GM18861 (cell line): ENCODE measurements around the gene RSPRY1.

Experiments used
- ATAC-seq: cut with Tn5 transposase; IDR thresholded peaks from one replicate; pipeline ENCODE4 v1.9.1; 2021; ENCODE audit not compliant: unreplicated experiment

RSPRY1 gene

DNA sequence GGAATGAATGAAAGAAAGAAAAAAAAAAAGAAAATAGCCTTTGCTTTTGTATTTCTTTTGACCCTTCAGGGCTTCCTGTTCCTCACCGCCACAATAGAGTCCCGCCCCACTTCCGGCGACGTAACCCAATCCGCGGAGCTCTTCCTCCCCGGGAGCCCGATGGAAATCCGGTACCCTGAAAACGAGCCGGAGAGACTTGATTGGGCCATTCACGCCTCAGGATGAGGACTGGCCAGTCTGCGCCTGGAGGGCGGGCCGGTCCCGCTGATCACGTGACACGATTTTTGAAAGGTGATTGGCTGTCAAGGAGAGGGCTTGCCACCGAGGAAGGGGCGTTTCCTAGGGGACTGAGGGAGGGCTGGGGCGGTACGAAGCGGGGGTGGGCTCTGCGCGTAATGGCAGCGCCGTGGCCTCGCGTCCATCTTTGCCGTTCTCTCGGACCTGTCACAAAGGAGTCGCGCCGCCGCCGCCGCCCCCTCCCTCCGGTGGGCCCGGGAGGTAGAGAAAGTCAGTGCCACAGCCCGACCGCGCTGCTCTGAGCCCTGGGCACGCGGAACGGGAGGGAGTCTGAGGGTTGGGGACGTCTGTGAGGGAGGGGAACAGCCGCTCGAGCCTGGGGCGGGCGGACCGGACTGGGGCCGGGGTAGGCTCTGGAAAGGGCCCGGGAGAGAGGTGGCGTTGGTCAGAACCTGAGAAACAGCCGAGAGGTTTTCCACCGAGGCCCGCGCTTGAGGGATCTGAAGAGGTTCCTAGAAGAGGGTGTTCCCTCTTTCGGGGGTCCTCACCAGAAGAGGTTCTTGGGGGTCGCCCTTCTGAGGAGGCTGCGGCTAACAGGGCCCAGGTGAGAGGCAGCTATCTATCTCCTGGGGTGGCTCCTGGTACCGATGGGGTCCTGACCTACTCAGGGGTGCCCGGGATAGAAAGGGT lies at the start of gene RSPRY1, which contains the start of gene PSME3IP1:
TSS of gene RSPRY1 (plus strand) at position 385 of the 927 bp plus-strand sequence. CDS start 18,330 bp downstream, outside the sequence.
TSS of gene PSME3IP1 (minus strand) at position 95 of the 927 bp plus-strand sequence. CDS start 12,185 bp downstream, outside the sequence.
- ATAC-seq = peak; percentile 85

DNA sequence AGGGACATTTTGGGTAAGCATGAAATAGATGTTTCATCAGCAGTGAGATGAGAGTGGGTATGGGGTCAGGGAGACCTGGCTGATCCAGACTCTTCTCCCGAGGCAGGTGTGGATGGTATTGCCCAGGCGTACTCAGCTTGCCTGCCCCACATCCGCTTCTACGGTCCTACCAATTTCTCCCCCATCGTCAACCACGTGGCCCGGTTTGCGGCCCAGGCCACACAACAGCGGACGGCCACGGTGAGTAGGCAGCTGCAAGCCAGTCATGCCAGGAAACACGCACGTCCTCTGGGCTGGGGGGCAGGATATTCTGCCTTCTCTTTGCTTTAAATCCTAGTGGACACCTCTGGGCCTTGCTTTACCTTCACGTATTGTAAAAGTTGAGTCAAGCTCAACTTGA lies 49.1 kb upstream of the RSPRY1 start:
- ATAC-seq = no peak

DNA sequence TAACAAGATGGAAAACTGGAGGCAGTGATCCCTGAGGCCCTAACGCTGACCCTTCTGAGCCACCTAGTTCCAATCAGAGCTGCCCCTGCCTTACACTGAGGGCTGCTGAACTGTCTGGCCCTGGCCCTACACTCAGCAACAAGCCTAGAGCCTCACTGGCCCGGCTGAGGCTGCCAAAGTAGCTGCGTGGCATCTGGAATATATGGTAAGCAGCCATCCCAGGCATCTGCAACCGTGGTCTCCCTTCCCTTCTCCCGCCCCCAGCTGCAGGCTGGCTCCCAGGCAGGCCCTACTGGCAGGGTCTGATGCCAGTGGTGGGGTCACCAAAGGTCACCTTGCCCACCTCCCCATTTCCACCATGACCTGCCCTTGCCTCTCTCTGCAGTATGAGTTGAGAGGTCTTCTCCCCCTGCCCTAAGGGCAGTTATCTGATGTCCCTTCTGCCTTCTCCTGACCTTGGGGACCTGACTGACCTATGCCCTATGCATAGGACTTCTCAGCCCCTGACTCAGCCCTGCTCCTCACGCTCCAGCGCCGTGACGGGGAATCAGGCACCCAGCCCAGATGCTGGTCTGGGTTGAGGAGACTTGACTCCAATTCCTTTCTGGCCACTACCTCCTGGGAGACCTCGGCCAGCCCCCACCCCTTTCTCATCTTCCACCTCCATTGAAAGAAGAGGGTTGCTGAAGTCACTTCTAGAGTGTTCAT lies 48.4 kb upstream of the RSPRY1 start:
- ATAC-seq = no peak

DNA sequence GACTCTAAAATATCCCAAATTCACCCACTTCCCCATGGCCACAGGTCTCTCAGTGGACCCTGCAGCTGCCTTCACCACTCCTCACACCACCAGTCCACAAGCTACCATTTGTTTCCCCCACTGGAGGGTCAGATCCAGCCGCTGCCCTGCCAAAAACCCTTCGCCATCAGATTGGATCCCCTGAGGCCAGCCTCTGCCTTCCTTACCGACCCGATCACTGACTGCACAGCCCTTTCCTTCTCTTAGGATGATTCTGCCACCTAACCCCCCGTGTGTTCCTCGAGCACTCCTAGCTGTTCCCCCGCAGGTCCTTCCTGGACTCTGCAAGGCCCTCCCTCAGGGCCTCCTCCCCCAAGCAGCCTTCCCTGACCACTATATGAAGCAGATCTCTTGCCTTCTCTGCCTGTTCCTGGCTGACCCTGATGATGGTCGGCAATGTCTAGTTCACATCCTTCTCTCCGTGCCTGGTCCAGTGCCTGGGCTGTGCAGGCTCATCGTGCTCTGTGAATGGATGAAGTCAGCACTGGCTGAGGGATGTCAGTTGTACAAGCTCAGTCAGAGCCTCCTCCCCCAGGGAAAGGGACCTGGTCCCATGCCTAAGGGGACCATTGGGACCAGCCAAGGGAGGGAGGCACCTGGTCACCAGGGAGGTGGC lies 47.7 kb upstream of the RSPRY1 start:
- ATAC-seq = no peak

DNA sequence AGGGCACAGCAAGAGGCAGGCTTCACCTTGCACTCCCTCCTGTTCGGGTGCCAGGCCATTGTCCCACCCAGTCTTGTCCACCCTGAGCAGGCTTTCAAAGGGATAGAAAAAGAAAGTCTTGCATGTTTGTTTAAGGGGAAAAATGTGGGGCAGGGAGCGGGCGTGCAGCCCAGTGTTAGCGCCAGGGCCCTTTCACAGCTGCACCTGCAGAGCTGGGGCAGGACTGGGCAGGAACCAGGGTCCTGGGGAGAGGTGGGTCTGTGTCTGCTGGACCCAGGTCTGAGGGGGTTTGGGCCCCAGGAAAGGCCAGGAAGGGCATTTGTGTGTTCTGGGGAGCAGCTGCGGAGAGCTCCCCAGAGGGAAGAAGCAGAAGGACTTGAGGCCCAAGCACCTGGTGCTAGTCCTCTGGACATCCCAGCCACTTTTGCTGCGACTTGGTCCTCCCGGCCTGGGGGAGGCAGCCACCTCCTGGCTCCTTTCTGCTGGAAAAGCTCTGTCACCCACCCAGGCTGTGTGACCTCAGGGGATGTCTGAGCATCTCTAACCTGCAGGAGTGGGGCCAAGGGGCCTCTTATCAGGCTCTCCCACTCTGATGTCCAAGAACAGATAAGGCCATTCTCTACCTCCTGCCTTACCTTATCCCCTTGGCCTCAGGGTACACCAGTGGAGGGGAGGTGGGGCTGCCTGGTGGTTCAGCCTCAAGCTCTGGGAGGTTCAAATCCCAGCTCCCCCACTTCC lies 45.0 kb upstream of the RSPRY1 start:
- ATAC-seq = no peak

DNA sequence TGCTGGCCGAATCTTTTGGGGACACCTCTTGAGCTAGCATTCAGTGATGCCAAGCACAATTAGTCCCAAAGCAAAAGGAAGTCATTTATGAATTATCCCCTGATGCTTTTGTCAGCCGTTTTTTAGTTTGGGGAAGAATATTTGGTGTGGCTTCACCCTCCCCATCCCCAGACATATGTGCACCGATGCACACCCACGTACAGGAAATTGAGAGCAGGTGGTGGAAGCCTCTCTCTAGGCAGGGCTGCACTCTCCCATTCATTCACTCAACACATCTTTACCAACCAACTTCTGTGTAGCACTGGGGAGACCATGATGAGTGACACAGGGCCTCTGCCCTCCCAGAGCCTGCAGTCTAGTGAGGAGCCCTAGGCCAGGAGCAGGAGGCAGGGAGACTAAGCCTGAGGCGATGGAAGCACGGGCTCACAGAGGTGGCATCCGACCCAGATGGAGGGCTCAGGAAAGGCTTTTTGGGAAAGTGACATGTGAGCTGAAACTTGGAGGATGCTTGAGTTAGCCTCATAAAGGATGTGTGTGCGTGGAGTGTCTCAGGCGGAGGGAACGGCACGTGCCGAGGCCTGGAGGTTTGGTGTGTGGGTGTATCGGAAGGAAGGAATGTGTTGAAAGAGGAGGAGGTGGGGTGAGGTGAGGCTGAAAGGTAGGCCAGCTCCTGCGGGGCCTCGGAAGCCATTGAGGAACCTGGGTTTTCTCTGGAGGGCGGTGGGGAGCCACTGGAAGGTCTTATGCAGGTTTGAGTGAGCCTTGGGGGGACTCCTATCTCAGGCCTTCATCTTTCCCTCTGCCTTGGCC lies 44.1 kb upstream of the RSPRY1 start:
- no peak for ATAC-seq

DNA sequence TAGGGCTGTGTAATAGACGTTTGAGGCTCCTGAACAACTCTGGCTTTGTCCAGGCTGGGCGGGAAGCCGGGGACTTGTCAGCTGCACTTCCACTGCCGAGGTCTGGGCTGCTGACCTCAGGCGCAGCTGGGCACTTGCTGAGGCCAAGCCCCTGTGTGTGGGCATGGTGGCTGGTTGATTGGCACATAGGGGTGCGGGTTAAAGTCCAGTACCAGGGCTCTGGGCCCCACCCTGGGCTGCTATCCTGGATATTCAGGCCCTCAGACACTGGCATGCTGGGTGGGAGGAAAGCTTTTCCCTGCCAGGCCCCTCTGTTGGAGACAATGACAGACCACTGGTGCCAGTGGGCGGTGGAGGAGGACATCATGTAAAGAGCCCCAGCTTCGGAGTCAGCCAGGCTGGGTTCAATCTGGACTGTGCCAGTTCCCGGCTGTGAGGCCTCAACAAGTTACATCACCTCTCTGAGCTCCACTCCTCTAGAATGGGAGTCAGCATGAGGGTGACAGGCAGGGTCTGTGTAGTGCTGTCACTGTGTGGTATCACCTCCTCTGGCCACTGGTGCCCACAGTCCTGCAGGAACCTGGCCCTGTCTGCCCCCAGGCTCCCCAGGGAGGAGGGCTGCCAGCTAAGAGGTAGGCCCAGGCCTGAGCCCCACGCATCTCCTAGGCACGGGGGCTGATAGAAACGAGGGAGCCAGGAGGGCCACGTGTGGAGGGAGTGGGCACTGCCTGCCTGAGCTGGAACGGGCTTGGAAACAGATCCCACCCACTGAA lies 42.8 kb upstream of the RSPRY1 start:
- ATAC-seq = no peak

DNA sequence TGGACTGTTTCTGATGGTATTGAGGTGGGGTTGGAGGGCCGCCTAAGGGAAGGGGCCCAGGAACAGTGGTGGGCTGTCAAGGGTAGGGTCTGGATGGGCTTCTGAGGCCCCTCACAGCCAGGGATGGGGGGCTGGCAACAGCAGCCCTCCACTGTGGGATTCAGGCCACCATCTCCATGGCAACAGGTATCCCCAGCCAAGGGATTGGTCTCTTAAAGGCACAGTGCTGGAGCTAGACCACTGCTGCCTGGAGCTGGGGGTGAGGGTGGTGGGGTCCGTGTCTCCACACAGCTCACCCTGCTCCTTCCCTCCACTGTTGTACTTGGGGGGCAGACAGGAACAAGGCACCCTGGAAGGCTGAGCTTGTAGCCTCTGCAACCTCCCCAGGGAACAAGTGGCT lies 42.1 kb upstream of the RSPRY1 start:
- ATAC-seq = no peak

DNA sequence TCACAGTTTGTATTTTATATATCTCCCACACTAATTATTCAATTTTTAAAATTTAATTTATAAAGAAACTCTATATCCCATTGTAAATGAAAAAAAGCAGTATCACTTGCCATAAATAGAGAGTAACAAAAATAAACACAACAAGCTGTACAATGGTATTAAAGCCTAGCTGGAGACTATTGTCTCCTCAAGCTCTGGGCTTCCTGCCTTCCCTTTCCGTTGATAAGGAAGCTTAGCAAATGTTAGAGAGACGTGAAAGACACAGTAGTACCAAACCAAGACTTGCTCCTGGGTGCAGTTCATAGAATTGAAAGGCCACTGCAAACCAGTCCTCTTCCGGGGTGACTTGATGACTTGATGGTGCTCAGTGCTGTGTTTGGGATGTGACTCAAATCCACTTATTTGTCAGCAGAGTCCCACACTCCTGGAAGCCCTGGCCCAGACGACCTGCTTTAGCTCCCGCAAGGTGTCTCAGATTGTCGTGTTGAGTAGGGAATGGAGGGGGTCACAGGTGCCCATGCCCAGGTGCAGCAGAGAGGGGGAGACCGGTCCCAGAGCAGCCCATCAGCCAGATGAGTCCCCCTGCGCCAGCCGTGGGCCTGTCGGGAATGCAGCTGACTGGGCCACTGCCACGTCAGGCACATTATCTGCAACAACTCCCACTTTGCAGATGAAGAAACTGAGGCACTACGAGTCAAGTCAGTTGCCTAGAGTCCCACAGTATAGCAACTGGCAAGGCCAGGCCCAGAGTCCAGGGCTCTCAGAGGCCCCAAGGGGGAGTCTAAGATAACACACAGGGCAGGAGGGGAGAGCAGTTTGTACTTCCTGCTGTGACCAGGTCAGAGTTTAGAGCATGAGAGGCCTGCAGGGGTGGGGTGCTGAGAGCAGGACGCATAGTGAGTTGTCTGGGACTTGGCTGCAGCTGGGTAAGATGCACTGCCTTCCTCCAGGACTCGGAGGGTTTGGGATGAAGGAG lies 40.8 kb upstream of the RSPRY1 start:
- ATAC-seq = no peak

DNA sequence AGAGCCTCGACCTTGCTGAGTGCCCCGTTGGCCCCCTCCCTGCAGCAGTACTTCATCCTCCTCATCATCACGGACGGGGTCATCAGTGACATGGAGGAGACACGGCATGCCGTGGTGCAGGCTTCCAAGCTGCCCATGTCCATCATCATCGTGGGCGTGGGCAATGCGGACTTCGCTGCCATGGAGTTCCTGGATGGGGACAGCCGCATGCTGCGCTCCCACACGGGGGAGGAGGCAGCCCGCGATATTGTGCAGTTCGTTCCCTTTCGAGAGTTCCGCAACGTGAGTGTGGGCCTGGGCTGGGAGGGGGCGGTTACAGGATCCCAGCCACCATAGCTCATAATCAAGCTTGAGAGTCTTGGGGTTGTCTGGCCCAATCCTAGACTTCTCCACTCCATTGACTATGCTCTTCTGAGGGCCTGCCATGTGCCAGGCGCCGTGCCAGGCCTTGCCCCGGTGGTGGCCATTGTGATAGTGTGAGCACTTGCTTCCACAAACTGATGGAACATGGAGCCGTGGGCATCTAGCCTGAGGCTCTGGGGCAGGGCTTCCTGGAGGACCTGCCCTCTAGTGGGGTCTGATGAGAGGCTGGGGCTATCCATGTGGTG lies 40.0 kb upstream of the RSPRY1 start:
- no peak for ATAC-seq

DNA sequence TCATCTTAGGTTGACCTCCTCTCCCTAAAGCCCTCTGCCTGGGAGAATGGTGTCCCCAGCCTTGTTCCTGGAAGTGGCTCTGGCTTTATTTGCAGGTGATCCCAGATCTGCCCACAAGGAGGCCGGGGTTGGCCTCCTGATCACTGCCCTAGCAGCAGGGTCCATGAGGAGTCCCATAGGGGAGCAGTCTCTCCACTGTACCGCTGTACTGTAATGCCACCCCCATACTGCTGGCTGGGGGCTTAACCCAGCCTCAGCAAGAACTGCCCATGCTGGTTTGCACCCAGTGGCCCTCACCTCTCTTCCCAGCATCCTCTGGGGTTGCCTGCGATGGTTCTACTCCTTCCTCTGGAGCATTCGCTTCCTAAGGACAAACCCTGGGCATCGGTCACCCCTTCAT lies 39.4 kb upstream of the RSPRY1 start:
- ATAC-seq = no peak

DNA sequence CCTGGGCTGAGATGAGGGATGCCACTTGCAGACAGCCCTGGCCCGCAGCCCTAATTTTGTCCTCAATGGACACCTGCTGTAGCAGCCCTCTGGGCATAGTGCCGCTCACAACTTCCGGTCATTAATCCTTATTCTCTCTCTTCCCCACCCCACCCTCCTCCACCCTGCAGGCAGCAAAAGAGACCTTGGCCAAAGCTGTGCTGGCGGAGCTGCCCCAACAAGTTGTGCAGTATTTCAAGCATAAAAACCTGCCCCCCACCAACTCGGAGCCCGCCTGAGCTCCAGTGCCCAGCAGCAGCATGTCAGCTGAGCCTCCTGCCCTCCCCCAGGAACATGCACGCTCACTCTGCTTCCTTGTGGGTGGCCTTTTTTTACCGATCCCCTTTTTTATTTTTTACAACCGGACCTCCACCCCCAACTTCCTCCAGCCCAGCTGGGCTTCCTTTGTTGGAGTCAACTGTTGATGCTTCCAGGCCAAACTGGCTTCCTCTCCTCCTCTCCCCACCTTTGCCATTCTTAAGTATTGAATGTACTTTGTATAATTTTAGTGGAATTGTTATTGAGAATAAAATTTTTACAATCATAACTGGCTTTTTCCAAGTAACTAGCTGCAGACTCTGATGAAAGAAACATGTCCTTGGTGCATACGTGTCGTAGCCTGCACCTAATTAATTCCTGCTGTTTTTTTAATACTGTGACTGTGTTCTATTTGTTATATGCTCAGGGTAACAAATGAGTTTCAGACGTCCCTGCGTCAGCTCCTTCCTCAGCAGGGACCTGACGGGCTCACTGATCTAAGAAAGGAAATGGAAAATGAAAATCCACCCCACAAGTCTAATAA lies 38.5 kb upstream of the RSPRY1 start:
- ATAC-seq = no peak

DNA sequence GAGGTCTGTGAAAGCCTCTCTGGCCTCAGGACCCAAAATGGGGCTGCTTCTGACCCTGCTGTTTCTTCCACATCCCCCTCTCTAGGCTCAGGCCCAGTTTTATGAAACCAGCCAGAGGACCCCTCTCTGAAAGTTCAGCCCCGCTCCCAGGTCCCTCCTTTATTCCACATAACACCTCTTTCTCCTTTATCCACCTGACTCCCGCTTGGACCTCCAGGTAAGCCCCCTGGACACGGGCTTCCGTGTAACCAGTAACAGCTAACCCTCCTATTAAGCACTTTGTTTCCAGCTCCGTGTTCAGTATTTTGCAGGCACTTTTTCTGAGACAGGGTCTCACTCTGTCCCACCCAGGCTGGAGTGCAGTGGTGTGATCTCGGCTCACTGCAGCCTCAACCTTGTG lies 37.6 kb upstream of the RSPRY1 start:
- no peak for ATAC-seq

DNA sequence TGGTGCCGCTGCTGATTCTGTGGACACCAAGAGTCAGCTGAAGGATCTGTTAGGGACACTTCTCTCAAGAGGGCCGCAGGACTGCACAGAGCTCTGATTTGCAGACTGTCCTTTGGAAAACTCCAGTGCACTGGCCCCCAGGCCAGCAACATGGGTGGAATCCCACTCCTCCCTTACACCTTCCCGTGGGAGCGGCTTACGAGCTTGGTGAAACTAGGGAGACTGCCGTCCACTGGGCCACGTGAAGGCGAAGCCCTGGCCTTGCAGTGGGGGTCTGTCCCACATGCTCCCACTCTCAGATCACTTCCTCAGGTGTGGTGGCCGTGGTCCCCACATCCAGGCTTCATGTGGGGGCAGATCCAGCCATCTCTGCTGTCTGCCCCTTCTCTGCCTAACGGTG lies 36.7 kb upstream of the RSPRY1 start:
- no peak for ATAC-seq

DNA sequence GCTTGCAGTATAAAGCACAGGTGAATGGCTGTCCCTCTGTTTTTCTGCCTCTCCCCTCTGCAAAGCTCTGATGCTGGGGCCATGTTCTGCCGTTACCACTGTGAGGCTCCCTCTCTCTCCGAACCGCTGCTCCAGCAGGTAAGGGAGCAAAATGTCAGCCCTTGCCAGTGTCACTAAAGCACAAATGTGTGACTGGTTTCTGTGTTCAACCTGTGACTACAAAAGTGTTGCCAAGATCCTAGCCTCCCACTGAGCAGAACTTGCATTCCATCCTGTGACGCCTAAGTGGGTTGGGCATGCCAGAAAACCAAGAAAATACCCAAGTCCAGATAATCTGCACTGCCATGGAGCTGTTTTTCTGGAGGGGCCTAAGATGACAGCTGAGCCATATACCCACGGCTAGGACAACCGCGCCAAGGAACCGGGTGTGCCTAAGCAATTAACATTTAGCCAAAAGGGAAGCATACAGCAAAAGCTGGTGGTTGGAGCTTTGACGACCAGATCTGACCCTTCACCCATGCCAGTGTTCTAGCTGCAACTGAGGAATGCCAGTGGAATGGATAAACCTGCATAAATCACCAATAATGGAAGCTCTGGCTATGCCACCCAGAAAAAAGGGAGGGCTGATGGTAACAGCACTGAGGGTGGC lies 35.3 kb upstream of the RSPRY1 start:
- ATAC-seq = no peak

DNA sequence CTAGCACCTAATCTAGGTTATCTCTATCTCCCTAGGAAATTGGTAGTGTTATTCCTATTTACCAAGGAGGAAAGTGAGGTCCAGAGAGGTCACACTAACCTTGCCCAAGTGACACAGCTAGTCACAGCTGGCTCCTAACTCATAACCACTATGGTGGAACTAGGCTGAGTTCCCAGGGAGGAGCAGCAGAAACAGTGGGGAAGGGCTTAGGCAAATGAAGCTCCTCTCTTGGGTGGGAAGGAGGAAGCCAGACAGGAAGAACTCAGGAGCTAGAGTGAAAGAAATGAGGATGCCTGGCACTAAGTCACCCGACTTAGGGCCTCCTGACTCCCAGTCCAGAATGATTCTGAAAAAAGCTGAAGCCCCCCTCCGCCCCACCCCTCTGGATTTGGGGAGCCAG lies 34.8 kb upstream of the RSPRY1 start:
- no peak for ATAC-seq
